CD14-positive monocyte (primary cell): Measurements from ENCODE around the gene HECW1. TPM values are rescaled to one million over a fixed set of nuclear protein-coding genes. Genes with fewer than 3 reads are reported as not detected.

ENCODE experiments used
- DNase-seq, 3 donors: peaks; one replicate each; pipeline ENCODE4 v3.0.0-alpha.2; 2011 to 2022
- H2AFZ ChIP-seq: 2 replicates; pipeline ENCODE4 v1.6.0; 2012; ENCODE audit warnings: mild to moderate bottlenecking, low read depth, low read length, inconsistent platforms; ENCODE audit not compliant: insufficient read depth, poor library complexity, severe bottlenecking
- H3K27ac ChIP-seq, 2 donors: 1 replicate in 1 of 2; 2 replicates in 1 of 2; pipeline ENCODE4 v1.5.1; 2012 to 2013; ENCODE audit warnings: low read length in 2 of 2, control low read depth in 1 of 2, inconsistent platforms in 1 of 2, low read depth in 1 of 2, mild to moderate bottlenecking in 1 of 2
- H3K27me3 ChIP-seq, 2 donors: one replicate each; pipeline versions ENCODE4 v1.6.0 to v1.6.1; 2011 to 2013; ENCODE audit warnings: low read length in 2 of 2; ENCODE audit not compliant: control insufficient read depth in 2 of 2, insufficient read depth in 2 of 2
- H3K36me3 ChIP-seq, 2 donors: replicated peaks in 1 of 2; 1 replicate in 1 of 2; 2 replicates in 1 of 2; pipeline versions ENCODE4 v1.5.1 to v1.6.1; 2012 to 2013; ENCODE audit warnings: low read length in 2 of 2, control low read depth in 1 of 2, inconsistent platforms in 1 of 2, mild to moderate bottlenecking in 1 of 2; ENCODE audit not compliant: insufficient read depth in 2 of 2, control insufficient read depth in 1 of 2
- H3K4me1 ChIP-seq, 2 donors: 1 replicate in 1 of 2; 2 replicates in 1 of 2; pipeline versions ENCODE4 v1.5.1 to v1.6.1; 2012 to 2013; ENCODE audit warnings: low read length in 2 of 2, control low read depth in 1 of 2, inconsistent platforms in 1 of 2, mild to moderate bottlenecking in 1 of 2, moderate library complexity in 1 of 2; ENCODE audit not compliant: insufficient read depth in 2 of 2, control insufficient read depth in 1 of 2
- H3K4me2 ChIP-seq: replicated peaks from 2 replicates; pipeline ENCODE3; 2012; ENCODE audit warnings: low read length, moderate library complexity, mild to moderate bottlenecking; ENCODE audit not compliant: poor library complexity, severe bottlenecking; ENCODE audit errors: extremely low read depth
- H3K4me3 ChIP-seq, 3 experiments: fragments of 200-600 bp in 1 of 3; sonication (generic) in 1 of 3; replicated peaks in 1 of 3; 1 replicate in 2 of 3; 2 replicates in 1 of 3; pipeline ENCODE4 v1.5.1; 2011 to 2013; ENCODE audit warnings: low read length in 3 of 3, mild to moderate bottlenecking in 3 of 3, control low read depth in 2 of 3, low read depth in 2 of 3, inconsistent platforms in 1 of 3, moderate library complexity in 1 of 3
- H3K79me2 ChIP-seq: 2 replicates; pipeline ENCODE4 v1.6.0; 2012; ENCODE audit warnings: mild to moderate bottlenecking, control low read depth, inconsistent platforms, low read length, moderate library complexity; ENCODE audit not compliant: insufficient read depth
- H3K9ac ChIP-seq: 2 replicates; pipeline ENCODE4 v1.6.0; 2017; ENCODE audit warnings: low read length, mild to moderate bottlenecking; ENCODE audit not compliant: insufficient read depth, poor library complexity, severe bottlenecking
- H3K9me3 ChIP-seq, 2 donors: replicated peaks in 1 of 2; 1 replicate in 1 of 2; 2 replicates in 1 of 2; pipeline versions ENCODE4 v1.5.1 to v1.6.1; 2012 to 2013; ENCODE audit warnings: low read length in 2 of 2, control low read depth in 1 of 2; ENCODE audit not compliant: control insufficient read depth in 1 of 2, insufficient read depth in 1 of 2
- H4K20me1 ChIP-seq: 2 replicates; pipeline ENCODE4 v1.6.0; 2012; ENCODE audit warnings: mild to moderate bottlenecking, low read length, control low read depth, moderate library complexity; ENCODE audit not compliant: insufficient read depth
- H3K27ac Mint-ChIP-seq, 7 donors: one replicate each; pipeline ENCODE4 v1.8.0; 2020; ENCODE audit warnings: mild to moderate bottlenecking in 7 of 7, mixed read lengths in 7 of 7, moderate library complexity in 6 of 7, inconsistent platforms in 2 of 7
- H3K27me3 Mint-ChIP-seq, 3 donors: one replicate each; pipeline ENCODE4 v1.8.0; 2021 to 2022; ENCODE audit warnings: low read depth in 3 of 3, mild to moderate bottlenecking in 3 of 3, mixed read lengths in 3 of 3, moderate library complexity in 3 of 3, inconsistent platforms in 1 of 3
- H3K36me3 Mint-ChIP-seq, 2 donors: one replicate each; pipeline ENCODE4 v1.8.0; 2020; ENCODE audit warnings: mixed read lengths in 2 of 2, inconsistent platforms in 1 of 2, mild to moderate bottlenecking in 1 of 2
- H3K4me1 Mint-ChIP-seq: one replicate; pipeline ENCODE4 v1.8.0; 2020; ENCODE audit warnings: mild to moderate bottlenecking, mixed read lengths
- H3K4me3 Mint-ChIP-seq, 2 donors: one replicate each; pipeline ENCODE4 v1.8.0; 2020; ENCODE audit warnings: mild to moderate bottlenecking in 2 of 2, mixed read lengths in 2 of 2, moderate library complexity in 1 of 2
- H3K9me3 Mint-ChIP-seq, 7 donors: one replicate each; pipeline ENCODE4 v1.8.0; 2020 to 2022; ENCODE audit warnings: mixed read lengths in 7 of 7, mild to moderate bottlenecking in 6 of 7, moderate library complexity in 6 of 7, inconsistent platforms in 2 of 7
- WGBS: methylation state at CpG from one replicate; pipeline ENCODE4 v1.1.5; 2013; ENCODE audit warnings: missing lambda C conversion rate; ENCODE audit not compliant: insufficient coverage; 5-methylcytosine and 5-hydroxymethylcytosine counted together
- intact Hi-C, 2 donors: fragments of 100-400 bp; cut with micrococcal nuclease; formaldehyde crosslinking; loops; one replicate each; pipeline versions ENCODE4 v1.15.0 to v1.15.1; 2023
- polyA plus RNA-seq, 3 donors: library from polyadenylated mRNA; depleted of rRNA in 1 of 3; unstranded in 2 of 3; stranded (reverse) in 1 of 3; fragments of 300-500 nt in 2 of 3; fragments of >200 nt in 1 of 3; fragmentation: Illumina TruSeq in 2 of 3; gene quantifications; 1 replicate in 2 of 3; 2 replicates in 1 of 3; pipeline ENCODE4 v1.2.3, GENCODE V29; 2012 to 2021
- TF ChIP-seq, protein P1 (sequence below): fragments of 200-600 bp; IDR thresholded peaks from one replicate; pipeline ENCODE4 v1.8.0; 2022; ENCODE audit warnings: antibody characterized with exemption, mild to moderate bottlenecking

The HECW1 gene
- polyA plus RNA-seq, 3 donors = not detected

DNA sequence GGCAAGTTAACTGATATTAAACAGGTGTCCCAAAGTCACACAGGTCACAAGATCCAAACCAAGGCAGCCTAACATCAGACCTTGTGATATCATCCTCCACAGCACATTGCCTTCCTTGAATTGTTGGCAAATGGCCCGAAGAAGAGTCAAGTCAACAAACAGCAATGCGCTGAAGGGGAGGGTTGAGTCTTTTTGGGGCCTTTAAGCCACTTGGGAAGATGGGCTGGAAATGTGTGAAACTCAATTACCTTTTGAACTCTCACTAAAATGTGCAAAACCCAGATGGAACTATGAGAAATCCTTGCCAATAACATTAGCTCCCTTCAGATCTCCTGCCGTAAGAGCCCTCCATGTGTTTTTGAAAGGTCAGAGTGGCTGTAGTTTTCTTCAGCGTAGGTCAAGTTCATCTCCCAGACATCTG lies 422.6 kb downstream of the HECW1 start:
- WGBS = 100% methylated on average over 1 of the region's 4 CpGs
- DNase-seq = no peak
- H3K27me3 ChIP-seq = no peaks in the 10 kb centered on the region
- no peaks in the 10 kb centered on the region for H3K4me1 ChIP-seq
- H3K4me3 ChIP-seq = no peak overlapping the region
- H3K9ac ChIP-seq = no peak overlapping the region
- no peaks in the 10 kb centered on the region for H3K79me2 ChIP-seq
- H2AFZ ChIP-seq = no peak overlapping the region
- no peak overlapping the region for H3K4me2 ChIP-seq
- Mint-ChIP-seq H3K27me3 (peaks cover 0 to 6% (median 3%) of the 10 kb centered on the region in 3 donors), H3K36me3 (no peaks in the 10 kb centered on the region), H3K27ac (no peak overlapping the region), H3K4me3 (no peak overlapping the region), H3K4me1 (no peaks in the 10 kb centered on the region), H3K9me3 (no peaks in the 10 kb centered on the region)
- no peaks in the 10 kb centered on the region for H4K20me1 ChIP-seq
- H3K36me3 ChIP-seq = no peaks in the 10 kb centered on the region
- intact Hi-C loops = no loop called here
- no peaks in the 10 kb centered on the region for H3K9me3 ChIP-seq
- H3K27ac ChIP-seq = no peak overlapping the region
- TF ChIP-seq, protein P1, sequence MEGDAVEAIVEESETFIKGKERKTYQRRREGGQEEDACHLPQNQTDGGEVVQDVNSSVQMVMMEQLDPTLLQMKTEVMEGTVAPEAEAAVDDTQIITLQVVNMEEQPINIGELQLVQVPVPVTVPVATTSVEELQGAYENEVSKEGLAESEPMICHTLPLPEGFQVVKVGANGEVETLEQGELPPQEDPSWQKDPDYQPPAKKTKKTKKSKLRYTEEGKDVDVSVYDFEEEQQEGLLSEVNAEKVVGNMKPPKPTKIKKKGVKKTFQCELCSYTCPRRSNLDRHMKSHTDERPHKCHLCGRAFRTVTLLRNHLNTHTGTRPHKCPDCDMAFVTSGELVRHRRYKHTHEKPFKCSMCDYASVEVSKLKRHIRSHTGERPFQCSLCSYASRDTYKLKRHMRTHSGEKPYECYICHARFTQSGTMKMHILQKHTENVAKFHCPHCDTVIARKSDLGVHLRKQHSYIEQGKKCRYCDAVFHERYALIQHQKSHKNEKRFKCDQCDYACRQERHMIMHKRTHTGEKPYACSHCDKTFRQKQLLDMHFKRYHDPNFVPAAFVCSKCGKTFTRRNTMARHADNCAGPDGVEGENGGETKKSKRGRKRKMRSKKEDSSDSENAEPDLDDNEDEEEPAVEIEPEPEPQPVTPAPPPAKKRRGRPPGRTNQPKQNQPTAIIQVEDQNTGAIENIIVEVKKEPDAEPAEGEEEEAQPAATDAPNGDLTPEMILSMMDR = no peak

DNA sequence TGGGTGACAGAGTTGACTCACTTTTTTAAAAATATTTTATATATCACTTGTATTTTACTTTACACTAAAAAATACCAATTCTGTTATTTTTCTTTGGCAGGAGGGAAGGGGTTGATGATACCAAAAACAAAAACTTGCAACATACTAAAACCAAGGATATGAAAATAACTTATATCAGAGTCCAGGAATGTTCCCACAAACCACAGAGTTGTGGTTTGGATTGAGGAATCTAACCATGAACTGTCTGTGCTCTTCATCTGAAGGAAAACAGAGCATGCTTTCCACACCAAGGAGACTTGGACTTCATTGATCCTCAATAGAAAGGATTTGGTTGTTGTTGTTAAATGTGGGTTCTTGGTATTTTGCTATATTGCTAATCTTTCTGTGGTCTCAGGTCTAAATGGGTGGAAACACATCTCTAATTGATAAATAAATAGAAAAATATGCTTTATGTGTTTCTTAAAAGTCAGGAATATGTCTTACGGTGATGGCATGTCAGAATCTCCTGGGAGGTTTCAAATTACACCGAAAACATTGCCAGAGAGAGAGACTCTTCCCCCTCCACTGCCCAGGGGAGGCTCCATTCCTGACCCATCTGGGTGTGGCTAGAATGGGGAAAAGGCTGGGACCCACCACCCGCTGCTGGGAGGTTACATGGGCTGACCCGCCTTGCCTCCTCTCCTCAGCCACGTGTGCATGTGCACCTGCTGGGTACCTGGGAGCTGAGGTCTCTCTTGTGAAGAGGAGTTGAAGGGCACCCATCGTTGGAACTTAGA lies 423.6 kb downstream of the HECW1 start:
- Histone ChIP-seq H3K79me2 (no peaks in the 10 kb centered on the region), H3K9me3 (no peaks in the 10 kb centered on the region), H3K4me3 (no peak overlapping the region), H4K20me1 (no peaks in the 10 kb centered on the region), H3K36me3 (no peaks in the 10 kb centered on the region), H2AFZ (no peak overlapping the region), H3K27ac (no peak overlapping the region), H3K27me3 (no peaks in the 10 kb centered on the region), H3K4me1 (no peaks in the 10 kb centered on the region), H3K9ac (no peak overlapping the region), H3K4me2 (no peak overlapping the region)
- H3K36me3 Mint-ChIP-seq = no peaks in the 10 kb centered on the region
- no peaks in the 10 kb centered on the region for H3K4me1 Mint-ChIP-seq
- WGBS = 93% methylated on average over 2 of the region's 6 CpGs
- intact Hi-C loops = no loop called here
- no peak overlapping the region for H3K4me3 Mint-ChIP-seq
- H3K27me3 Mint-ChIP-seq = peaks cover 2 to 8% (median 3%) of the 10 kb centered on the region in 3 donors
- DNase-seq = no peak
- H3K27ac Mint-ChIP-seq = no peak overlapping the region
- H3K9me3 Mint-ChIP-seq = no peaks in the 10 kb centered on the region
- TF ChIP-seq, protein P1 = no peak
